Measurements from ENCODE around the gene SGK1.

DNA sequence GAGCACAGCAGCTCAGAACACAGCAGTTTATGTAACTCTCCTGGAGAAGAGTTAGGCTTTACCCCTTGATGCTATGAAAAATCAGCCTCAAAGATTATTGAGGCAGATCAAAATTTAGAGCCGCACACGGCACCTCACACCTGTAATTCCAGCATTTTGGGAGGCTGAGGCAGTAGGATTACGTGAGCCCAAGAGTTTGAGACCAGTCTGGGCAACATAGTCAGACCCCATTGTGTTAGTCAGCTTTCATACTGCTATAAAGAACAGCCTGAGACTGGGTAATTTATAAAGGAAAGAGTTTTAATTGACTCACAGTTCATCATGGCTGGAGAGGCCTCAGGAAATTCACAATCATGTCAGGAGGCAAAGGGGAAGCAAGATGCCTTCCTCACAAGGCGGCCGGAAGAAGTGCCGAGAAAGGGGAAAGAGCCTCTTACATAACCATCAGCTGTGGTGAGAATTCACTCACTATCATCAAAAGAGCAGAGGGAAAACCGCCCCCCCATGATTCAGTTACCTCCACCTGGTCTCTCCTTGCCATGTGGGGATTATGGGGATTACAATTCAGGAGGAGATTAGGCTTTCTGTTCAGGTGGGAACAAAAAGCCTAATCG, 87.7 kb downstream of the SGK1 start:
- TF ChIP-seq, protein P1, sequence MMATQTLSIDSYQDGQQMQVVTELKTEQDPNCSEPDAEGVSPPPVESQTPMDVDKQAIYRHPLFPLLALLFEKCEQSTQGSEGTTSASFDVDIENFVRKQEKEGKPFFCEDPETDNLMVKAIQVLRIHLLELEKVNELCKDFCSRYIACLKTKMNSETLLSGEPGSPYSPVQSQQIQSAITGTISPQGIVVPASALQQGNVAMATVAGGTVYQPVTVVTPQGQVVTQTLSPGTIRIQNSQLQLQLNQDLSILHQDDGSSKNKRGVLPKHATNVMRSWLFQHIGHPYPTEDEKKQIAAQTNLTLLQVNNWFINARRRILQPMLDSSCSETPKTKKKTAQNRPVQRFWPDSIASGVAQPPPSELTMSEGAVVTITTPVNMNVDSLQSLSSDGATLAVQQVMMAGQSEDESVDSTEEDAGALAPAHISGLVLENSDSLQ (IDR thresholded peaks at IDR 0.05): no peak
- TF ChIP-seq FOXA1 (IDR thresholded peaks at IDR 0.05) (no peak), SP1 (IDR thresholded peaks at IDR 0.05) (no peak), SUZ12 (IDR thresholded peaks at IDR 0.05) (no peak), NFRKB (IDR thresholded peaks at IDR 0.05) (no peak), TARDBP (IDR thresholded peaks at IDR 0.05) (no peak), BHLHE40 (IDR thresholded peaks at IDR 0.05; ENCODE audit: borderline replicate concordance) (no peak), ZNF384 (IDR thresholded peaks at IDR 0.05) (no peak), LEF1 (IDR thresholded peaks at IDR 0.05; ENCODE audit: borderline replicate concordance) (no peak)

All from HEK293T (cell line).